HUES6 (cell line): Measurements from ENCODE around the gene RPL26.

Experiments
- H3K27ac ChIP-seq: 2 replicates; pipeline ENCODE4 v1.7.0; 2013; ENCODE audit warnings: low read depth, mild to moderate bottlenecking, low read length, inconsistent platforms
- H3K27me3 ChIP-seq: 2 replicates; pipeline ENCODE4 v1.6.1; 2013; ENCODE audit warnings: low read length; ENCODE audit not compliant: control insufficient read depth, insufficient read depth
- H3K36me3 ChIP-seq: 2 replicates; pipeline ENCODE4 v1.6.1; 2013; ENCODE audit warnings: low read length; ENCODE audit not compliant: control insufficient read depth, insufficient read depth
- H3K4me1 ChIP-seq: 2 replicates; pipeline ENCODE4 v1.6.1; 2013; ENCODE audit warnings: low read length; ENCODE audit not compliant: control insufficient read depth, insufficient read depth
- H3K4me3 ChIP-seq: 2 replicates; pipeline ENCODE4 v1.5.1; 2013; ENCODE audit warnings: low read depth, low read length
- H3K9ac ChIP-seq: one replicate; pipeline ENCODE4 v1.6.1; 2013; ENCODE audit warnings: mild to moderate bottlenecking, low read length
- H3K9me3 ChIP-seq: 2 replicates; pipeline ENCODE4 v1.6.1; 2013; ENCODE audit warnings: low read depth, low read length; ENCODE audit not compliant: control insufficient read depth, insufficient read depth

RPL26 gene

DNA sequence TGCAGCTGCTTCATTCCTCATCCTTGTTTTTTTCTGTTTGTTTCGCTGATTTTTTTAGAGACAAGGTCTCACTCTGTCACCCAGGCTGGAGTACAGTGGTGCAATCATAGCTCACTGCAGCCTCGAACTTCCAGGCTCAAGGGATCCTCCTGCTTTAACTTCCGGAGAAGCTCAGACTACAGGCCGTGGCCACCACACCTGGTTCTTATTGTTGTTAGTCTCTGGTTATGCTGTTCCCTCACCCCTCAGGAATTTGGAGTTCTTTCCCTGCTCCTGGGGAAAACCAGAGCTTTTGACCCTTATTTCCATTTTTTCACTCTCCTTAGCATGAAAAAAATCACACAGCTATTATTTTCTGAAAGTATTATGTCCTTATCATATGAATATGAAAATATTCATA is 41.5 kb downstream of the RPL26 start:
- H3K27ac ChIP-seq = no peak overlapping the region
- no peaks in the 10 kb centered on the region for H3K36me3 ChIP-seq
- H3K9me3 ChIP-seq = no peaks in the 10 kb centered on the region
- no peak overlapping the region for H3K4me3 ChIP-seq
- H3K9ac ChIP-seq = no peak overlapping the region
- no peaks in the 10 kb centered on the region for H3K27me3 ChIP-seq
- peaks cover 18% of the 10 kb centered on the region for H3K4me1 ChIP-seq

GRCh38 chr17:8339540-8339939 is 43.5 kb downstream of the RPL26 start, which contains the start of gene ODF4:
Gene ODF4, plus strand, starts transcription at chr17:8339840. Its CDS starts 212 bp downstream, at chr17:8340052.
- Histone ChIP-seq H3K9me3 (no peaks in the 10 kb centered on the region), H3K4me1 (peaks cover 18% of the 10 kb centered on the region), H3K36me3 (no peaks in the 10 kb centered on the region), H3K27ac (no peak within 1 kb of the TSS), H3K27me3 (no peaks in the 10 kb centered on the region), H3K4me3 (no peak within 1 kb of the TSS), H3K9ac (no peak within 1 kb of the TSS)

DNA sequence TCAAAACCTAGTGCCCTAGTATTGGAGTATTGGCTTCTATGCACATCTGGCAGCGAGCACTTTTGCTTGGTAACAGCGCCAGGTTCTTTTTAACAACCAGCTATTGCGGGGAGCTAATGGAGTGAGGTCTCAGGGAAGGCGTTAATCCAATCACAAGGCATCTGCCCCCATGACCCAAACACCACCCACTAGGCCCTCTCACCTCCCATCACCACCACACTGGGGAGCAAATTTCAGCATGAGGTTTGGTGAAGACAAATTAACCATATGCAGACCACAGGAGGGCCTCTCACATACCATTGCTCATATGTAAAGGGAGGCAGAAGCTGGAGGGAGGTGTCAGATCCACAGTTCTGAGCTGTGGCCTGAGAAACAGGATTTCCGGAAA is 44.2 kb downstream of the RPL26 start:
- Histone ChIP-seq H3K4me1 (peaks cover 18% of the 10 kb centered on the region), H3K27ac (no peak overlapping the region), H3K4me3 (no peak overlapping the region), H3K9me3 (no peaks in the 10 kb centered on the region), H3K9ac (no peak overlapping the region), H3K36me3 (no peaks in the 10 kb centered on the region), H3K27me3 (no peaks in the 10 kb centered on the region)

- peaks cover 18% of the 10 kb centered on the region for H3K4me1 ChIP-seq
- no peaks in the 10 kb centered on the region for H3K9me3 ChIP-seq
- H3K27me3 ChIP-seq = no peaks in the 10 kb centered on the region
- H3K36me3 ChIP-seq = no peaks in the 10 kb centered on the region
- no peak overlapping the region for H3K27ac ChIP-seq
- no peak overlapping the region for H3K4me3 ChIP-seq
- H3K9ac ChIP-seq = no peak overlapping the region
Observed at GRCh38 chr17:8337802-8338752, 44.9 kb downstream of the RPL26 start.

DNA sequence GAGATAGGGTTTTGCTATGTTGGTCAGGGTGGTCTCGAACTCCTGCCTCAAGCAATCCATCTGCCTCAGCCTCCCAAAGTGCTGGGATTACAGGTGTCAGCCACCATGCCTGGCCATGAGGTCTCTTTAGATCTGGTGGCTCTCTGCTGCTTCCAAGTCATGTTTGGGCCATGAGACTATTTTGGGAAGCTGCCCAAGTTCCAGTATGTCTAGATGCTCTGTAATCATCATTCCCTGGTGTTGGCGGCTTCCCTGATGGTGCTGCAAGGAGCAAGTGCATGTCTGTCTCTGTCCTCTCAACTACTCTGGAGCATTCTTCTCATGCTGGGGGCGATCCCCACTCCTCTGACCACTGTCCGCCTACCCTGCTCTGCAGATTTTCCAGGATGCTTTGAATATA is 49.7 kb downstream of the RPL26 start:
- Histone ChIP-seq H3K4me3 (no peak overlapping the region), H3K27me3 (no peaks in the 10 kb centered on the region), H3K27ac (no peak overlapping the region), H3K9me3 (no peaks in the 10 kb centered on the region), H3K4me1 (peaks cover 7% of the 10 kb centered on the region), H3K36me3 (no peaks in the 10 kb centered on the region), H3K9ac (no peak overlapping the region)

DNA sequence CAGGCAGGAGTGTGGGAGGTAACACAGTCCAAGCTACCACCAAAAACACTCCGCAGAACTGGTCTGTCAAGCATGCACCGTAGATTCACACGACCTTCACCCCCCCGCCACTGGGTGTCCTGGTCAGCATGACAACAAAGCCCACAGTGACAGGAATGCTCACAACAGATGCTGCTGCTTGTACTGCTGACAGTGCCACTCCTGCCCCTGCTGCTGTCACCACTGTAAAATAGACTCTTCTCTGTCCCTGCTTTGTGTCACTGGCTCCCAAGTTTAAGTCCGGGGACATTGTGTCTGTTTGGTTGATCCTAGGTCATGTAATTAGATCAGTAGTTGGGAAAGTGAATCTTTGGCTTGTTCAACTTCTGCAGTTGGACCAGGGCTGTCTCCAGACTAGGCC is 50.3 kb downstream of the RPL26 start:
- Histone ChIP-seq H3K4me1 (0 out of 2 replicates have a peak, but pooled peaks cover 1% of the 10 kb centered on the region), H3K36me3 (no peaks in the 10 kb centered on the region), H3K27me3 (peaks cover 3% of the 10 kb centered on the region), H3K9ac (no peak overlapping the region), H3K27ac (no peak overlapping the region), H3K9me3 (no peaks in the 10 kb centered on the region), H3K4me3 (no peak overlapping the region)

DNA sequence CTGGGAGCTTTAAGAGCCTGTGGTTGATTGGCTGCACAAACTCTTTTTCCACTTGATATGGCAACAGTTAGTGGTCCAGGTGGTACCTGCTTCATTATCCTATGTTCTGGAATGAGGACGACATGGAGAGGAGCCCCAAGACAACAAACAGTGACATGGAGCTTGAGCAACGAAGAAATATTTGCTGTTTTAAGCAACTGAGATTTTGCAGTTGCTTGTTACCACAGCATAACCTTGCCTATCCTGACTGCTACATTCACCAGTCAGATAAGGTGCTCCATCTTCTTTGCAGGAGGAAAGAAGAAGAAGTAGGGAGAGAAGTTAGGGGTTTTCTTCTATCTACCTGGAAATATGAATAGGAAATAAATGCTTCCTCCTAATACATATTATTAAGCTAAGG is 50.9 kb downstream of the RPL26 start:
- Histone ChIP-seq H3K36me3 (no peaks in the 10 kb centered on the region), H3K4me1 (peaks cover 3% of the 10 kb centered on the region; the same call in 1 of the 2 replicates), H3K9ac (no peak overlapping the region), H3K27ac (no peak overlapping the region), H3K9me3 (no peaks in the 10 kb centered on the region), H3K27me3 (peaks cover 9% of the 10 kb centered on the region), H3K4me3 (no peak overlapping the region)
